ENCODE data around the gene CNOT6L. TPM values are rescaled to one million over a fixed set of nuclear protein-coding genes. Genes with fewer than 3 reads are reported as not detected.

CNOT6L gene
- total RNA-seq, 2 donors from 2014 or later = 17.5 to 19.2 TPM

GRCh38 chr4:77802402-77802801 is 16.8 kb downstream of the CNOT6L start:
- Histone ChIP-seq H3K9me3 (no peaks in the 10 kb centered on the region), H3K4me1 (peaks cover 56% of the 10 kb centered on the region), H3K27me3 (no peaks in the 10 kb centered on the region), H3K36me3 (replicated peaks in 1 of 2; ENCODE audit: insufficient read depth in 1 of 2, low read depth in 2 of 2) (no peaks in the 10 kb centered on the region), H3K4me3 (no peak overlapping the region), H3K27ac (no peak overlapping the region)
- TF ChIP-seq CTCF (IDR thresholded peaks at IDR 0.05) = no peak
- TF ChIP-seq POLR2A (IDR thresholded peaks at IDR 0.05) = no peak
- ATAC-seq = no peak
- DNase-seq = no peak
- intact Hi-C loops (cut with DNase I) = no loop called here

- Histone ChIP-seq H3K27ac (peak overlapping the region in 2 of 4 donors; percentile 17 to 50), H3K27me3 (no peaks in the 10 kb centered on the region), H3K36me3 (replicated peaks in 1 of 2; ENCODE audit: insufficient read depth in 1 of 2, low read depth in 2 of 2) (no peaks in the 10 kb centered on the region), H3K4me3 (no peak overlapping the region), H3K9me3 (no peaks in the 10 kb centered on the region), H3K4me1 (peaks cover 60% of the 10 kb centered on the region)
- ATAC-seq = no peak
- DNase-seq = no peak
- intact Hi-C loops (cut with DNase I) = no loop called here
- TF ChIP-seq POLR2A (IDR thresholded peaks at IDR 0.05) = no peak
- TF ChIP-seq CTCF (IDR thresholded peaks at IDR 0.05) = no peak
- 24 to 48% methylated on average over 1 of the region's 1 CpG for WGBS, 2 donors
Measured at GRCh38 chr4:77801260-77801608, 17.9 kb downstream of the CNOT6L start.

GRCh38 chr4:77800483-77801259 is 18.5 kb downstream of the CNOT6L start:
- Histone ChIP-seq H3K4me3 (no peak overlapping the region), H3K27me3 (no peaks in the 10 kb centered on the region), H3K9me3 (no peaks in the 10 kb centered on the region), H3K4me1 (peaks cover 55% of the 10 kb centered on the region), H3K36me3 (replicated peaks in 1 of 2; ENCODE audit: insufficient read depth in 1 of 2, low read depth in 2 of 2) (no peaks in the 10 kb centered on the region), H3K27ac (peak overlapping the region in 2 of 4 donors; percentile 17 to 50)
- TF ChIP-seq POLR2A (IDR thresholded peaks at IDR 0.05) (no peak), CTCF (IDR thresholded peaks at IDR 0.05) (no peak)
- DNase-seq (no peak), ATAC-seq (peak; percentile 12)
- intact Hi-C loops (cut with DNase I) = no loop called here
- WGBS, 2 donors = 43 to 48% methylated on average over 2 of the region's 2 CpGs

GRCh38 chr4:77800077-77800476 is 19.1 kb downstream of the CNOT6L start:
- no peak for ATAC-seq
- 98% methylated on average over 2 of the region's 2 CpGs for WGBS, 2 donors
- intact Hi-C loops (cut with DNase I) = no loop called here
- Histone ChIP-seq H3K36me3 (replicated peaks in 1 of 2; ENCODE audit: insufficient read depth in 1 of 2, low read depth in 2 of 2) (no peaks in the 10 kb centered on the region), H3K27me3 (no peaks in the 10 kb centered on the region), H3K4me3 (no peak overlapping the region), H3K4me1 (peaks cover 49% of the 10 kb centered on the region), H3K9me3 (no peaks in the 10 kb centered on the region), H3K27ac (peak overlapping the region in 1 of 4 donors; percentile 50)
- TF ChIP-seq CTCF (IDR thresholded peaks at IDR 0.05) (no peak), POLR2A (IDR thresholded peaks at IDR 0.05) (no peak)
- DNase-seq = no peak

GRCh38 chr4:77798385-77798784 is 20.8 kb downstream of the CNOT6L start:
- intact Hi-C loops (cut with DNase I) = no loop called here
- no peak for DNase-seq
- peaks cover 47% of the 10 kb centered on the region for H3K4me1 ChIP-seq
- TF ChIP-seq POLR2A (IDR thresholded peaks at IDR 0.05) (no peak), CTCF (IDR thresholded peaks at IDR 0.05) (no peak)
- H3K36me3 ChIP-seq (replicated peaks in 1 of 2; ENCODE audit: insufficient read depth in 1 of 2, low read depth in 2 of 2) = no peaks in the 10 kb centered on the region
- no peak overlapping the region for H3K4me3 ChIP-seq
- ATAC-seq = no peak
- 85 to 91% methylated on average over 5 of the region's 5 CpGs for WGBS, 2 donors
- no peaks in the 10 kb centered on the region for H3K9me3 ChIP-seq
- H3K27me3 ChIP-seq = no peaks in the 10 kb centered on the region
- no peak overlapping the region for H3K27ac ChIP-seq
